Ishikawa (cell line): ENCODE data around the gene NEGR1.

Experiments used
- CEBPB ChIP-seq: IDR thresholded peaks from 2 replicates; pipeline ENCODE4 v1.6.1; 2012
- CREB1 ChIP-seq: IDR thresholded peaks from 2 replicates; pipeline ENCODE4 v1.6.1; 2012; ENCODE audit warnings: low read depth
- EGR1 ChIP-seq: IDR thresholded peaks from 2 replicates; pipeline ENCODE4 v1.6.1; 2012
- EP300 ChIP-seq: IDR thresholded peaks from 2 replicates; pipeline ENCODE4 v1.6.1; 2012; ENCODE audit warnings: borderline replicate concordance
- FOXM1 ChIP-seq: IDR thresholded peaks from 2 replicates; pipeline ENCODE4 v1.6.1; 2012; ENCODE audit warnings: low read depth, borderline replicate concordance
- MAX ChIP-seq: IDR thresholded peaks from 2 replicates; pipeline ENCODE4 v1.6.1; 2012
- NFIC ChIP-seq: IDR thresholded peaks from 2 replicates; pipeline ENCODE4 v1.6.1; 2012
- RAD21 ChIP-seq: IDR thresholded peaks from 2 replicates; pipeline ENCODE4 v1.6.1; 2012; ENCODE audit warnings: low read depth
- REST ChIP-seq: IDR thresholded peaks from 2 replicates; pipeline ENCODE4 v1.6.1; 2012; ENCODE audit warnings: low read depth, mild to moderate bottlenecking
- TAF1 ChIP-seq: IDR thresholded peaks from 2 replicates; pipeline ENCODE4 v1.6.1; 2012; ENCODE audit warnings: low read depth, mild to moderate bottlenecking
- TCF12 ChIP-seq: IDR thresholded peaks from 2 replicates; pipeline ENCODE4 v1.6.1; 2012; ENCODE audit warnings: low read depth
- TEAD4 ChIP-seq: IDR thresholded peaks from 2 replicates; pipeline ENCODE4 v1.6.1; 2012
- USF1 ChIP-seq: IDR thresholded peaks from 2 replicates; pipeline ENCODE4 v1.6.1; 2012
- YY1 ChIP-seq: IDR thresholded peaks from 2 replicates; pipeline ENCODE4 v1.6.1; 2012; ENCODE audit warnings: low read depth
- ZBTB7A ChIP-seq: IDR thresholded peaks from 2 replicates; pipeline ENCODE4 v1.6.1; 2012; ENCODE audit warnings: low read depth

The NEGR1 gene

GRCh38 chr1:72094209-72094608 lies 188.1 kb downstream of the NEGR1 start:
- no peak for TF ChIP-seq TCF12
- TF ChIP-seq FOXM1: no peak
- TF ChIP-seq NFIC: no peak

- TF ChIP-seq ZBTB7A (no peak), MAX (no peak), NFIC (no peak), CEBPB (no peak), TAF1 (no peak), REST (no peak), YY1 (no peak), EGR1 (no peak), RAD21 (no peak), CREB1 (no peak), TEAD4 (no peak)
These were observed 195.9 kb downstream of the NEGR1 start for GRCh38 chr1:72086394-72086793.

GRCh38 chr1:72075425-72075824 lies 206.9 kb downstream of the NEGR1 start:
- no peak for TF ChIP-seq USF1
- no peak for TF ChIP-seq ZBTB7A
- no peak for TF ChIP-seq CEBPB

- TF ChIP-seq TAF1: no peak
- no peak for TF ChIP-seq CEBPB
- TF ChIP-seq EP300: no peak
- TF ChIP-seq RAD21: no peak
- no peak for TF ChIP-seq NFIC
- TF ChIP-seq YY1: no peak
- TF ChIP-seq TCF12: no peak
- TF ChIP-seq TEAD4: no peak
- TF ChIP-seq USF1: no peak
- TF ChIP-seq CREB1: no peak
- no peak for TF ChIP-seq FOXM1
- TF ChIP-seq EGR1: no peak
- TF ChIP-seq REST: no peak
- no peak for TF ChIP-seq ZBTB7A
- TF ChIP-seq MAX: no peak
These were observed 215.9 kb downstream of the NEGR1 start for GRCh38 chr1:72066431-72066830.

- TF ChIP-seq MAX (no peak), FOXM1 (no peak), TEAD4 (no peak), USF1 (no peak), CREB1 (no peak)
These were observed 217.9 kb downstream of the NEGR1 start for GRCh38 chr1:72064196-72065075.

GRCh38 chr1:72063364-72064044 lies 218.8 kb downstream of the NEGR1 start:
- TF ChIP-seq EP300 (no peak), REST (no peak), FOXM1 (no peak), TCF12 (no peak), CREB1 (no peak), TEAD4 (no peak), MAX (no peak), EGR1 (no peak), TAF1 (no peak), USF1 (no peak), ZBTB7A (no peak), YY1 (no peak), RAD21 (no peak), CEBPB (no peak)
